Measurements from ENCODE around the gene CCL26.
"Not testable (repeated sequence)": the region's sequence is repeated elsewhere in the genome, so short reads cannot be mapped to it uniquely, and the experiment has no call there.

Gene CCL26

GRCh38 chr7:75722373-75722772 lies 49.6 kb downstream of the CCL26 start:
- in situ Hi-C loops (cut with MboI; ENCODE audit: low sequenced_read_pairs, unreplicated experiment): no loop called here
- no peak for DNase-seq (ENCODE audit: low spot score)
- TF ChIP-seq, protein P1, sequence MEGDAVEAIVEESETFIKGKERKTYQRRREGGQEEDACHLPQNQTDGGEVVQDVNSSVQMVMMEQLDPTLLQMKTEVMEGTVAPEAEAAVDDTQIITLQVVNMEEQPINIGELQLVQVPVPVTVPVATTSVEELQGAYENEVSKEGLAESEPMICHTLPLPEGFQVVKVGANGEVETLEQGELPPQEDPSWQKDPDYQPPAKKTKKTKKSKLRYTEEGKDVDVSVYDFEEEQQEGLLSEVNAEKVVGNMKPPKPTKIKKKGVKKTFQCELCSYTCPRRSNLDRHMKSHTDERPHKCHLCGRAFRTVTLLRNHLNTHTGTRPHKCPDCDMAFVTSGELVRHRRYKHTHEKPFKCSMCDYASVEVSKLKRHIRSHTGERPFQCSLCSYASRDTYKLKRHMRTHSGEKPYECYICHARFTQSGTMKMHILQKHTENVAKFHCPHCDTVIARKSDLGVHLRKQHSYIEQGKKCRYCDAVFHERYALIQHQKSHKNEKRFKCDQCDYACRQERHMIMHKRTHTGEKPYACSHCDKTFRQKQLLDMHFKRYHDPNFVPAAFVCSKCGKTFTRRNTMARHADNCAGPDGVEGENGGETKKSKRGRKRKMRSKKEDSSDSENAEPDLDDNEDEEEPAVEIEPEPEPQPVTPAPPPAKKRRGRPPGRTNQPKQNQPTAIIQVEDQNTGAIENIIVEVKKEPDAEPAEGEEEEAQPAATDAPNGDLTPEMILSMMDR (IDR thresholded peaks at IDR 0.05; ENCODE audit: borderline replicate concordance, control extremely low read depth, extremely low read depth, insufficient read depth, missing control alignments): no peak

DNA sequence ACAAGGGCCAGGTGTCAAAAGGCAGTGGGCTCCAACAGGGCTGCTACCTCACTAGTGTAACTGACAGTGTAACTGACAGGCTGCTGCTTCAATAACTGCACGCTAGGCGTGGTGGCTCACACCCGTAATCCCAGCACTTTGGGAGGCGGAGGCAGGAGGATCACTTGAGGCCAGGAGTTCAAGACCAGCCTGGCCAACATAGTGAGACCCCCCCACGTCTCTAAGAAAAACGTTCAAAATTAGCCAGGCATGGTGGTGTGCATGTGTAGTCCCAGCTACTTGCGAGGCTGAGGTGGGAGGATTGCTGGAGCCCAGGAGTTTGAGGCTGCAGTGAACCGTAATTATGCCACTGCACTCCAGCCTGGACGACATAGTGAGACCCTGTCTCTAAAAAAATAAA lies 50.1 kb downstream of the CCL26 start:
- DNase-seq (ENCODE audit: low spot score); in situ Hi-C loops (cut with MboI; ENCODE audit: low sequenced_read_pairs, unreplicated experiment): not testable (repeated sequence)

DNA sequence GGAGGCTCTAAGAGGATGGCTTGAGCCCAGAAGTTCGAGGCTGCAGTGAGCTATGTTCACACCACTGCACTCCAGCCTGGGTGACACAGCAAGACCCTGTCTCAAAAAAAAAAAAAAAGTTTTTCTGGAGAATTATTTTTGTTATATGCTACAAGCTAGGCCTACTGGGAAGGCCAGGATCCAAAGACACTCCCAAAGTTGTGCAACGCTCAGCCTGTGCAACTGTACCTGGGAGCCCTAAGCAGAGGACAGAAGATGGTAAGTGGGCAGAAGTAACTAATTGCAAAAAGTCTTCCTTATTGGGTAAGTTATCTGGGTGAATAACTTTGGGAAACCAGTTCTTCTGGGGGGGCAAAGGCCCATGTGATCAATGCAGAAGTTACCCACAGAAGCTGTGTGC lies 50.6 kb downstream of the CCL26 start:
- in situ Hi-C loops (cut with MboI; ENCODE audit: low sequenced_read_pairs, unreplicated experiment): no loop called here
- TF ChIP-seq, protein P1 (IDR thresholded peaks at IDR 0.05; ENCODE audit: borderline replicate concordance, control extremely low read depth, extremely low read depth, insufficient read depth, missing control alignments): no peak
- no peak for DNase-seq (ENCODE audit: low spot score)

GRCh38 chr7:75719626-75720025 lies 52.4 kb downstream of the CCL26 start:
- in situ Hi-C loops (cut with MboI; ENCODE audit: low sequenced_read_pairs, unreplicated experiment): no loop called here
- DNase-seq (ENCODE audit: low spot score): no peak
- TF ChIP-seq, protein P1 (IDR thresholded peaks at IDR 0.05; ENCODE audit: borderline replicate concordance, control extremely low read depth, extremely low read depth, insufficient read depth, missing control alignments): no peak

Measured in GM13976 (cell line).